Vagina (tissue), 2 donors: ENCODE data around the gene IRF8.

Experiments used
- POLR2A ChIP-seq, 2 donors: fragments of 450-650 bp; IDR thresholded peaks; one replicate each; pipeline ENCODE4 v1.6.1; 2017; ENCODE audit warnings: antibody characterized with exemption in 2 of 2, mild to moderate bottlenecking in 2 of 2, moderate library complexity in 2 of 2
- POLR2AphosphoS5 ChIP-seq, 2 donors: sonication (generic); formaldehyde crosslinking; IDR thresholded peaks; one replicate each; pipeline ENCODE4 v1.9.0; 2017; ENCODE audit warnings: antibody characterized with exemption in 2 of 2, mild to moderate bottlenecking in 2 of 2, low read depth in 1 of 2; ENCODE audit not compliant: insufficient read depth in 1 of 2
- TF ChIP-seq, protein P1 (sequence below), 3 experiments: fragments of 450-650 bp in 2 of 3; fragments of 200-600 bp in 1 of 3; sonication (generic) in 1 of 3; IDR thresholded peaks; one replicate each; pipeline ENCODE4 v1.5.1; 2017 to 2019; ENCODE audit warnings: antibody characterized with exemption in 3 of 3, mild to moderate bottlenecking in 2 of 3, moderate library complexity in 2 of 3

DNA sequence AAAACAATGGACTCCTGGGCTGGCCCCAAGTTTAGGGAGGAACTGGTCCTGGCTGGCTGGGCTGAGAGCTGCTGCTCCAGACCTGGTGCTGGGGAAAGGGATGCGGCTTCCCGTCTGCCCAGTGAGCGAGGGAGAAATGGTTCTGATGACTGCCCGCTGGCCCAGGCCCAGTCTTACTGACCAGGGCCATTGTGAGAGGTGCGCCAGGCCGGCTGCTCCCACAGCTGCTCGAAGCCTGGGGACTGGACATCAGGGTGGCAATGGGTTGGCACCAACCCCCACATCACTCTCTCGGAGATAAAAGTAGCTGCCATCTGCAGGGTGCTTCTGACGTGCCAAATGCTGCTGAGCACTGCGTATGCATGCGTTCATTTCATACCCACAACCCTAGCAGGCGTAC, 53.2 kb downstream of the IRF8 start:
- TF ChIP-seq POLR2A (IDR thresholded peaks at IDR 0.05) = no peak
- TF ChIP-seq, protein P1, sequence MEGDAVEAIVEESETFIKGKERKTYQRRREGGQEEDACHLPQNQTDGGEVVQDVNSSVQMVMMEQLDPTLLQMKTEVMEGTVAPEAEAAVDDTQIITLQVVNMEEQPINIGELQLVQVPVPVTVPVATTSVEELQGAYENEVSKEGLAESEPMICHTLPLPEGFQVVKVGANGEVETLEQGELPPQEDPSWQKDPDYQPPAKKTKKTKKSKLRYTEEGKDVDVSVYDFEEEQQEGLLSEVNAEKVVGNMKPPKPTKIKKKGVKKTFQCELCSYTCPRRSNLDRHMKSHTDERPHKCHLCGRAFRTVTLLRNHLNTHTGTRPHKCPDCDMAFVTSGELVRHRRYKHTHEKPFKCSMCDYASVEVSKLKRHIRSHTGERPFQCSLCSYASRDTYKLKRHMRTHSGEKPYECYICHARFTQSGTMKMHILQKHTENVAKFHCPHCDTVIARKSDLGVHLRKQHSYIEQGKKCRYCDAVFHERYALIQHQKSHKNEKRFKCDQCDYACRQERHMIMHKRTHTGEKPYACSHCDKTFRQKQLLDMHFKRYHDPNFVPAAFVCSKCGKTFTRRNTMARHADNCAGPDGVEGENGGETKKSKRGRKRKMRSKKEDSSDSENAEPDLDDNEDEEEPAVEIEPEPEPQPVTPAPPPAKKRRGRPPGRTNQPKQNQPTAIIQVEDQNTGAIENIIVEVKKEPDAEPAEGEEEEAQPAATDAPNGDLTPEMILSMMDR (IDR thresholded peaks at IDR 0.05) = no peak
- TF ChIP-seq POLR2AphosphoS5 (IDR thresholded peaks at IDR 0.05; ENCODE audit: insufficient read depth in 1 of 2, low read depth in 1 of 2) = no peak
